ENCODE results near the gene TMEM30B.

Gene TMEM30B

DNA sequence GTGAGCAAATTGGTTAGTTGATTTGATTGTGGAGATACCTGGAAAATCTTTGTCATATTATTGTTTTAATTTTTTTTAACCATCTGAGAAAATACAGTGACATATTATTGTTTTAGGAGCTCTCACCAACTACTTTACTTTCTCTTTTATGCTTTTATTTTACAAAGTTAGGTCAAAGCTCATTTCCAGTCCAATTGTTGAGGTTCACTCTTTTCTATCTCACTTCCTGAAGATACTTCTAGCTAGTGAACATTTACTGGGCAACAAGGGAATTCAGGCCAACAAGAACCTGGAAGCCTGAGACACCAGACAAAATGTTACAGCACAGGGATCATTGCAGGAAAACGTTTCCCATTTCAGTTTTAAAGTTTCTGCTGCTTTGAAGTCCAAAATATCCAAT, 3.9 kb downstream of the TMEM30B start:
- Histone ChIP-seq H2AFZ (ENCODE audit: low read length) (no peak overlapping the region), H3K27ac (ENCODE audit: low read depth, low read length, poor library complexity, severe bottlenecking) (no peak overlapping the region), H3K4me1 (ENCODE audit: insufficient read depth, low read length, severe bottlenecking) (no peaks in the 10 kb centered on the region), H3K79me2 (ENCODE audit: insufficient read depth, low read length) (no peaks in the 10 kb centered on the region), H3F3A (ENCODE audit: insufficient read depth, low read length) (no peaks in the 10 kb centered on the region), H3K27me3 (ENCODE audit: insufficient read depth, low read length) (peaks cover 9% of the 10 kb centered on the region; the same call in 1 of the 2 replicates), H3K9ac (ENCODE audit: low read length) (no peak overlapping the region), H3K9me3 (ENCODE audit: low read length) (no peaks in the 10 kb centered on the region), H3K9me2 (ENCODE audit: low read depth, low read length) (no peaks in the 10 kb centered on the region), H3K4me2 (ENCODE audit: low read length) (no peak overlapping the region), H4K20me1 (ENCODE audit: insufficient read depth, low read length) (no peaks in the 10 kb centered on the region), H3K4me3 (ENCODE audit: low read depth, low read length, poor library complexity, severe bottlenecking) (no peak overlapping the region), H3K36me3 (ENCODE audit: insufficient read depth, low read length) (no peaks in the 10 kb centered on the region)
- no peak for TF ChIP-seq EZH2 (IDR thresholded peaks at IDR 0.05; ENCODE audit: borderline replicate concordance, low read length)
- TF ChIP-seq, protein P1, sequence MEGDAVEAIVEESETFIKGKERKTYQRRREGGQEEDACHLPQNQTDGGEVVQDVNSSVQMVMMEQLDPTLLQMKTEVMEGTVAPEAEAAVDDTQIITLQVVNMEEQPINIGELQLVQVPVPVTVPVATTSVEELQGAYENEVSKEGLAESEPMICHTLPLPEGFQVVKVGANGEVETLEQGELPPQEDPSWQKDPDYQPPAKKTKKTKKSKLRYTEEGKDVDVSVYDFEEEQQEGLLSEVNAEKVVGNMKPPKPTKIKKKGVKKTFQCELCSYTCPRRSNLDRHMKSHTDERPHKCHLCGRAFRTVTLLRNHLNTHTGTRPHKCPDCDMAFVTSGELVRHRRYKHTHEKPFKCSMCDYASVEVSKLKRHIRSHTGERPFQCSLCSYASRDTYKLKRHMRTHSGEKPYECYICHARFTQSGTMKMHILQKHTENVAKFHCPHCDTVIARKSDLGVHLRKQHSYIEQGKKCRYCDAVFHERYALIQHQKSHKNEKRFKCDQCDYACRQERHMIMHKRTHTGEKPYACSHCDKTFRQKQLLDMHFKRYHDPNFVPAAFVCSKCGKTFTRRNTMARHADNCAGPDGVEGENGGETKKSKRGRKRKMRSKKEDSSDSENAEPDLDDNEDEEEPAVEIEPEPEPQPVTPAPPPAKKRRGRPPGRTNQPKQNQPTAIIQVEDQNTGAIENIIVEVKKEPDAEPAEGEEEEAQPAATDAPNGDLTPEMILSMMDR (IDR thresholded peaks at IDR 0.05; ENCODE audit: low read length), result no peak

DNA sequence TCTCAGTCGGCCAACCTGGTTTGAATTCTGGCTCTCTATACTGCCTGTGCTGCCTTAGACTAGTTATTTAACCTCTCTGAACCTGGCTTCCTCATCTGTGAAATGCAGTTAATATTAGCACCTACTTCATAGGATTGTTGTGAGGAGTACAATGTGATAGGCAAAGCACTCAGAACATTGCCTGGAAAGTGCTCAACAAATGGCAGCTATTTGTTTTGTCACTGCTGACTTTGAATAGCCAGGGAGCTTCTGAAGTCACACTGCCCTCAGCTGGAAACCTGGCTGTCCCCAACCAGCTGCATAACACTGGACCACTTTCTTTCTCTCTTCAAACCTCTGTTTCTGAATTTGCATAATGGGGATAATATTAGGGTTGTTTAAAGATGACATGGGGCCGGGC, 9.6 kb downstream of the TMEM30B start:
- no peak overlapping the region for H3K4me2 ChIP-seq (ENCODE audit: low read length)
- H3K9ac ChIP-seq (ENCODE audit: low read length), result no peak overlapping the region
- H3F3A ChIP-seq (ENCODE audit: insufficient read depth, low read length), result no peaks in the 10 kb centered on the region
- no peaks in the 10 kb centered on the region for H3K9me2 ChIP-seq (ENCODE audit: low read depth, low read length)
- no peaks in the 10 kb centered on the region for H3K9me3 ChIP-seq (ENCODE audit: low read length)
- peaks cover 7% of the 10 kb centered on the region for H3K4me1 ChIP-seq (ENCODE audit: insufficient read depth, low read length, severe bottlenecking)
- H4K20me1 ChIP-seq (ENCODE audit: insufficient read depth, low read length), result no peaks in the 10 kb centered on the region
- no peaks in the 10 kb centered on the region for H3K79me2 ChIP-seq (ENCODE audit: insufficient read depth, low read length)
- H2AFZ ChIP-seq (ENCODE audit: low read length), result no peak overlapping the region
- no peak for TF ChIP-seq EZH2 (IDR thresholded peaks at IDR 0.05; ENCODE audit: borderline replicate concordance, low read length)
- TF ChIP-seq, protein P1 (IDR thresholded peaks at IDR 0.05; ENCODE audit: low read length), result no peak
- H3K27ac ChIP-seq (ENCODE audit: low read depth, low read length, poor library complexity, severe bottlenecking), result no peak overlapping the region
- H3K27me3 ChIP-seq (ENCODE audit: insufficient read depth, low read length), result peaks cover 6% of the 10 kb centered on the region; the same call in 1 of the 2 replicates
- no peak overlapping the region for H3K4me3 ChIP-seq (ENCODE audit: low read depth, low read length, poor library complexity, severe bottlenecking)
- no peaks in the 10 kb centered on the region for H3K36me3 ChIP-seq (ENCODE audit: insufficient read depth, low read length)

DNA sequence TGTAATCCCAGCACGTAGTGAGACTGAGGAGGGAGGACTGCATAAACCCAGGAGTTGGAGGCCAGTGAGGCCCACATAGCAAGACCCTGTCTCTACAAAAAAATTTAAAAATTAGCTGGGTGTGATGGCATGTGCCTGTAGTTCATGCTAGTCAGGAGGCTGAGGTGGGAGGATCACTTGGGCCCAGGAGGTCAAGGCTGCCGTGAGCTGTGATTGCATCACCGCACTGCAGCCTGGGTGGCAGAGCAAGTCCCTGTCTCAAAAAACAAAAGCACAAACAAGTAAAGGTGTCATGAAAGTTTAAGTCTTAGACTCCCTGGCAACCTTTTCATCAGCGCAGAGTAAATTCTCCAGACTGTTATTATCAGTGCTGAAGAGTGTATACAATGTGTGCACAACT, 10.4 kb downstream of the TMEM30B start:
- no peaks in the 10 kb centered on the region for H3K79me2 ChIP-seq (ENCODE audit: insufficient read depth, low read length)
- peaks cover 7% of the 10 kb centered on the region for H3K4me1 ChIP-seq (ENCODE audit: insufficient read depth, low read length, severe bottlenecking)
- H3K4me3 ChIP-seq (ENCODE audit: low read depth, low read length, poor library complexity, severe bottlenecking), result no peak overlapping the region
- H4K20me1 ChIP-seq (ENCODE audit: insufficient read depth, low read length), result no peaks in the 10 kb centered on the region
- no peak overlapping the region for H2AFZ ChIP-seq (ENCODE audit: low read length)
- no peak overlapping the region for H3K9ac ChIP-seq (ENCODE audit: low read length)
- H3K27ac ChIP-seq (ENCODE audit: low read depth, low read length, poor library complexity, severe bottlenecking), result no peak overlapping the region
- H3F3A ChIP-seq (ENCODE audit: insufficient read depth, low read length), result no peaks in the 10 kb centered on the region
- H3K4me2 ChIP-seq (ENCODE audit: low read length), result no peak overlapping the region
- no peaks in the 10 kb centered on the region for H3K9me3 ChIP-seq (ENCODE audit: low read length)
- H3K9me2 ChIP-seq (ENCODE audit: low read depth, low read length), result no peaks in the 10 kb centered on the region
- H3K27me3 ChIP-seq (ENCODE audit: insufficient read depth, low read length), result peaks cover 6% of the 10 kb centered on the region; the same call in 1 of the 2 replicates
- no peaks in the 10 kb centered on the region for H3K36me3 ChIP-seq (ENCODE audit: insufficient read depth, low read length)
- no peak for TF ChIP-seq EZH2 (IDR thresholded peaks at IDR 0.05; ENCODE audit: borderline replicate concordance, low read length)
- TF ChIP-seq, protein P1 (IDR thresholded peaks at IDR 0.05; ENCODE audit: low read length), result no peak

Data from OCI-LY1 (cell line).